Testis (tissue), 2 donors: Measurements from ENCODE around the gene CEMIP.

Experiments used
- CTCF ChIP-seq, 3 experiments: fragments of 450-650 bp in 2 of 3; fragments of 200-600 bp in 1 of 3; sonication (generic) in 1 of 3; IDR thresholded peaks; one replicate each; pipeline ENCODE4 v1.5.1; 2016 to 2019; ENCODE audit warnings: antibody characterized with exemption in 3 of 3, mild to moderate bottlenecking in 2 of 3, moderate library complexity in 1 of 3
- POLR2A ChIP-seq: fragments of 450-650 bp; IDR thresholded peaks from one replicate; pipeline ENCODE4 v1.6.1; 2017; ENCODE audit warnings: antibody characterized with exemption, mild to moderate bottlenecking, moderate library complexity

- TF ChIP-seq CTCF (IDR thresholded peaks at IDR 0.05) (no peak), POLR2A (no peak)
These were observed 136.3 kb downstream of the CEMIP start for GRCh38 chr15:80915472-80915871.
